HEK293T (cell line): ENCODE results near the gene KRTAP17-1.

ENCODE experiments used
- CTCF ChIA-PET: fragments of 350-600 bp; formaldehyde crosslinking; extraction: SDS; loops from one replicate; lab custom pipeline; 2021; ENCODE audit warnings: antibody characterized with exemption, inconsistent platforms; lab: Yijun Ruan, JAX
- POLR2A ChIA-PET: fragments of 350-600 bp; formaldehyde crosslinking; extraction: SDS; loops from one replicate; lab custom pipeline; 2020; ENCODE audit warnings: antibody characterized with exemption, inconsistent platforms; lab: Yijun Ruan, JAX
- DNase-seq: peaks from one replicate; pipeline ENCODE4 v3.0.0; 2012; ENCODE audit warnings: mixed read lengths; ENCODE audit errors: extremely low spot score
- ARNT ChIP-seq: fragments of 450-650 bp; IDR thresholded peaks from 2 replicates; pipeline ENCODE4 v1.6.1; 2017; ENCODE audit warnings: mild to moderate bottlenecking
- BHLHE40 ChIP-seq: fragments of 450-650 bp; IDR thresholded peaks from 2 replicates; pipeline ENCODE4 v1.6.1; 2016; ENCODE audit warnings: mild to moderate bottlenecking, moderate library complexity, borderline replicate concordance
- CTBP1 ChIP-seq: fragments of 450-650 bp; IDR thresholded peaks from 2 replicates; pipeline ENCODE4 v1.6.1; 2016; ENCODE audit warnings: borderline replicate concordance
- ELF4 ChIP-seq: fragments of 450-650 bp; IDR thresholded peaks from 2 replicates; pipeline ENCODE4 v1.6.1; 2017; ENCODE audit warnings: antibody characterized with exemption
- FOXA1 ChIP-seq: fragments of 450-650 bp; IDR thresholded peaks from 2 replicates; pipeline ENCODE4 v1.6.1; 2016; ENCODE audit warnings: mild to moderate bottlenecking
- FOXK2 ChIP-seq: fragments of 450-650 bp; IDR thresholded peaks from 2 replicates; pipeline ENCODE4 v1.6.1; 2016; ENCODE audit warnings: mild to moderate bottlenecking
- FOXM1 ChIP-seq: fragments of 450-650 bp; IDR thresholded peaks from 2 replicates; pipeline ENCODE4 v1.6.1; 2017; ENCODE audit warnings: mild to moderate bottlenecking, borderline replicate concordance
- HDGF ChIP-seq: fragments of 450-650 bp; IDR thresholded peaks from 2 replicates; pipeline ENCODE4 v1.6.1; 2017; ENCODE audit warnings: antibody characterized with exemption, borderline replicate concordance
- L3MBTL2 ChIP-seq: fragments of 450-650 bp; conservative IDR thresholded peaks from 2 replicates; pipeline ENCODE4 v1.6.1; 2016; ENCODE audit warnings: mild to moderate bottlenecking
- LEF1 ChIP-seq: fragments of 450-650 bp; IDR thresholded peaks from 2 replicates; pipeline ENCODE4 v1.6.1; 2017; ENCODE audit warnings: mild to moderate bottlenecking, borderline replicate concordance
- NFRKB ChIP-seq: fragments of 450-650 bp; IDR thresholded peaks from 2 replicates; pipeline ENCODE4 v1.6.1; 2016; ENCODE audit warnings: mild to moderate bottlenecking, moderate library complexity
- PKNOX1 ChIP-seq: fragments of 450-650 bp; IDR thresholded peaks from 2 replicates; pipeline ENCODE4 v1.6.1; 2016
- SP1 ChIP-seq: fragments of 450-650 bp; IDR thresholded peaks from 2 replicates; pipeline ENCODE4 v1.6.1; 2017
- SUZ12 ChIP-seq: fragments of 450-650 bp; IDR thresholded peaks from 2 replicates; pipeline ENCODE4 v1.6.1; 2016; ENCODE audit warnings: mild to moderate bottlenecking
- TARDBP ChIP-seq: fragments of 450-650 bp; IDR thresholded peaks from 2 replicates; pipeline ENCODE4 v1.6.1; 2016
- ZNF384 ChIP-seq: fragments of 450-650 bp; IDR thresholded peaks from 2 replicates; pipeline ENCODE4 v1.6.1; 2016

KRTAP17-1 gene

GRCh38 chr17:41333098-41333497 is 17.6 kb upstream of the KRTAP17-1 start:
- POLR2A ChIA-PET, result no interaction called here
- no peak for TF ChIP-seq FOXA1
- TF ChIP-seq ARNT, result no peak
- no peak for TF ChIP-seq BHLHE40
- no peak for TF ChIP-seq SP1
- no peak for TF ChIP-seq FOXM1
- TF ChIP-seq HDGF, result no peak
- no peak for TF ChIP-seq L3MBTL2
- no peak for TF ChIP-seq SUZ12
- no peak for DNase-seq
- CTCF ChIA-PET, result interaction anchor here (1.3 kb wide), 1 partner anchor 11 kb away, joined by 5 read pairs; no protein-coding TSS in a partner anchor

- no peak for DNase-seq
- ChIA-PET CTCF (interaction anchor here (1.0 to 1.3 kb wide), 2 partner anchors 10 to 85 kb away, joined by 3 to 5 read pairs; no protein-coding TSS in a partner anchor), POLR2A (no interaction called here)
These were observed 16.7 kb upstream of the KRTAP17-1 start for GRCh38 chr17:41332239-41332638.

GRCh38 chr17:41331606-41332005 is 16.1 kb upstream of the KRTAP17-1 start:
- POLR2A ChIA-PET, result no interaction called here
- CTCF ChIA-PET, result interaction anchor here (1.0 to 1.8 kb wide), 3 partner anchors 9 to 86 kb away, joined by 3 to 7 read pairs (median 5); no protein-coding TSS in a partner anchor
- TF ChIP-seq HDGF (no peak), TARDBP (no peak), SUZ12 (no peak)
- DNase-seq, result no peak

More at GRCh38 chr17:41332239-41332638, 16.7 kb upstream of the KRTAP17-1 start:
- TF ChIP-seq LEF1 (no peak), FOXM1 (no peak), SP1 (no peak), L3MBTL2 (no peak), BHLHE40 (no peak), ZNF384 (no peak), FOXK2 (no peak), TARDBP (no peak), PKNOX1 (no peak), SUZ12 (no peak), NFRKB (no peak), ELF4 (no peak)

GRCh38 chr17:41329279-41329948 is 13.9 kb upstream of the KRTAP17-1 start:
- peak; percentile 31 for DNase-seq
- TF ChIP-seq CTBP1 (no peak), ZNF384 (no peak), FOXK2 (no peak), PKNOX1 (no peak), ELF4 (no peak), TARDBP (no peak), FOXA1 (no peak), NFRKB (no peak), L3MBTL2 (no peak), HDGF (no peak), SUZ12 (no peak), SP1 (no peak), FOXM1 (no peak), LEF1 (no peak), BHLHE40 (no peak), ARNT (no peak)
- ChIA-PET POLR2A (interaction anchor here (1.4 kb wide), 1 partner anchor 511 kb away, joined by 3 read pairs; no protein-coding TSS in a partner anchor), CTCF (interaction anchor here (0.6 kb wide), 1 partner anchor 8 kb away, joined by 5 read pairs; no protein-coding TSS in a partner anchor)

- CTCF ChIA-PET, result interaction anchor here (0.7 kb wide), 1 partner anchor 236 kb away, joined by 4 read pairs; no protein-coding TSS in a partner anchor
- POLR2A ChIA-PET, result no interaction called here
- no peak for DNase-seq
- no peak for TF ChIP-seq CTBP1
- TF ChIP-seq LEF1, result no peak
- no peak for TF ChIP-seq PKNOX1
- TF ChIP-seq ARNT, result no peak
- no peak for TF ChIP-seq NFRKB
- TF ChIP-seq L3MBTL2, result no peak
- no peak for TF ChIP-seq FOXA1
- no peak for TF ChIP-seq SUZ12
- TF ChIP-seq ZNF384, result no peak
- TF ChIP-seq HDGF, result no peak
- TF ChIP-seq ELF4, result no peak
- TF ChIP-seq BHLHE40, result no peak
These were observed 12.7 kb upstream of the KRTAP17-1 start for GRCh38 chr17:41328207-41328606.

GRCh38 chr17:41327411-41328120 is 12.1 kb upstream of the KRTAP17-1 start:
- CTCF ChIA-PET, result no interaction called here
- POLR2A ChIA-PET, result no interaction called here
- DNase-seq, result no peak
- TF ChIP-seq ARNT, result no peak
- TF ChIP-seq ZNF384, result no peak
- TF ChIP-seq BHLHE40, result no peak
- no peak for TF ChIP-seq HDGF
- TF ChIP-seq L3MBTL2, result no peak
- TF ChIP-seq PKNOX1, result no peak
- no peak for TF ChIP-seq ELF4
- TF ChIP-seq SUZ12, result no peak
- TF ChIP-seq SP1, result no peak
- TF ChIP-seq FOXM1, result no peak
- TF ChIP-seq TARDBP, result no peak
- TF ChIP-seq CTBP1, result no peak
- TF ChIP-seq LEF1, result no peak
- no peak for TF ChIP-seq FOXA1
- TF ChIP-seq NFRKB, result no peak
- no peak for TF ChIP-seq FOXK2
